HG03097 (cell line): ENCODE results near the gene ZNF101.

Experiments
- ATAC-seq: cut with Tn5 transposase; IDR thresholded peaks from one replicate; pipeline ENCODE4 v1.9.1; 2021; ENCODE audit not compliant: unreplicated experiment, low FRiP score

The ZNF101 gene

DNA sequence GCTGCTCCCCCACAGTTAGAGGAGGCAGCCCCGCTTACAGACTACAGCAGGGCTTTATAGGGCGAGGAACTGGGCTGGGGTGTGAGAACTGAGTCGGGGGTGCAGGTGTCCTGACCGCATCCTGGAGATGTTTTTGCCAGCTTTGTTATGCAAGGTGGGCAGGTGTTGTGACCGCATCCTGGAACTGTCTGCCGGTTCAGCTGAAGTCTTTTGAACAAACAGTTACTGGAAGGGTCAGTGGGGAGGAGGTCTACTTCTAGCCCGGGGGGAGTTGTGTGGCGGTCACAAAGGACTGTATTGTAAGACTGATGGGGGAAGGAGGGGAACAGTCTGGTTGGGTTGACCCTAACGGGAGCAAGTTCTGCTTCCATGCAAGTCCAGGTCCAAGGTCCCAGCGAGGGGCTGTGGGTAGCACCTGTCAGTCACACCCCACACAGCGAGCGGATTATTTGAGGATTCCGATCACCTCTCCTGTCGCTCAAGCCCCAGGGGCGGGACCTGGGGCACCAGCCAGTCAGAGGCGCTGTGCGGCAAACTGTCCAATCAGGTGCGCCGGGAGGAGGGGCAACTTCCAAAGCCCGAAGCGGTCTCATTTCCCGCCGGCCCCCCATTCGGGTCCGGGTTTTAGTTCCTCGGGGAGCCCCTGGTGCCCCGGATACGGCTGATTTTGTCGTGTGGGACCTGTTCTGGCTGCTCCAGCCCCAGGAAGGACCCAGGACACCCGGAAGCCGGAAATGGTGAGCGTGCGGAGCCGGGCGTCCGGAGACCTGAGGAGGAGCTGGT is at the start of gene ZNF101:
Gene ZNF101, plus strand, starts transcription at position 610 of the 783 bp plus-strand sequence. Its CDS starts 125 bp downstream, at position 735.
- ATAC-seq, result peak; percentile 65

DNA sequence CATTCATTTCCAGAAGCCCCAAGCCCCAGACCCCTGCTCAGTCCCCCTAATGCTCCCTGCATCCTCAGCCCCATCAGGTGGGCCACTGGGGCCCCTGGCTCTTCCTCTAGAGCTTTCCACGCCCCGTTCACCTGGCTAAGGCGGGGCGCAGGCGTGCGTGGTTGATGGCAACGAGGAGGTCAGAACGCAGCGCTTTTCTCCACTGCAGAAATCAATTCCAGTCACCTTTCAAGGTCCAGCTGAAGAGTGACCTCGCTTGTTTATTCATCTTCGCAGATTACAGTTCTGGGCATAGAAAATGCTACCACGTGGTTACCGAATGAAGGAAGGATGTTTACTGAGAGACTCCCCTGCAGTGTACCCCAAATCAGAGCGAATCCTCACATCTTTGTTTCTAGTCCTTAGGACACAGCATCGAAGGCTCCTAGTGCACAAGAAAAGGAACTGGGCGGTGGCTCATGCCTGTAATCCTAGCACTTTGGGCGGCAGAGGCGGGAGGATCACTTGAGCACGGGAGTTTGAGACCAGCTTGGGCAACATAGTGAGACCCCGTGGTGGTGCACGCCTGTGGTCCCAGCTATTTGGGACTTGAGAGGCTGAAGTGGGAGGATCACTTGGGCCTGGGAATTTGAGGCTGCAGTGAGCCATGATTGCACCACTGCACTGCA is 49.3 kb upstream of the ZNF101 start:
- ATAC-seq, result no peak

DNA sequence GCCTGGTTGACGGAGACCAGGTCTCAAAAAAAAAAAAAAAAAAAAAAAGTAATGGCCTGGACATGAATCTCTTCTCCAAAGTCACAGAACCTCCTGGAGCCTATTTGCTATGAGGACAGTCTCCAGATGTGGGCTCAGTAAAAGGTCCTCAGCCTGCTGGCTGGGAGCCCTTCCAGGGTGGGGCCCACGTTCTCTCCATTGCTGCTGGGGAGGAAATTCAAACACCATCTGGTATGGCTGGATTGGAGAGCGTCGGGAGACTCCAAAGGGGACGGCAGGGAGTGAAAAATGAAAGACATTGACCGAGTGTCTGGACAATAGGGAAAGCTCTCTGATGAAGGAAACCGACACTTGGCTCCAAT is 48.8 kb upstream of the ZNF101 start:
- no peak for ATAC-seq

DNA sequence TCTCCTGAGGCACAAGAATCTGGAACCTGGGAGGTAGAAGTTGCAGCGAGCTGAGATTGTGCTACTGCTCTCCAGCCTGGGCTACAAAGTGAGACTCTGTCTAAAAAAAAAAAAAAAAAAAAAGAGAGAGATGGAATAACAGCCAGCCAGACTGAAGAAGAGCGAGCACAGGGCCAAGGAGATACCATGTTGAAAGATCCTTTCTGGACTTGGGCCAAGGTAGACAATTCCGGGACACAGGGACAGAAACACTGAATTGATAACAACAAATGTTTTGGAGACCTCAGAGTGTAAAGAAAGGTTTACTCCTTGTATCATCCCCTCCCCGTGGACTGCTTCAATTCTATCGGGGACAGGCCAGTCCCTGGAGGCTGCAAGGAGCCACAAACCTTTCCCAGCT is 45.3 kb upstream of the ZNF101 start:
- ATAC-seq, result no peak

DNA sequence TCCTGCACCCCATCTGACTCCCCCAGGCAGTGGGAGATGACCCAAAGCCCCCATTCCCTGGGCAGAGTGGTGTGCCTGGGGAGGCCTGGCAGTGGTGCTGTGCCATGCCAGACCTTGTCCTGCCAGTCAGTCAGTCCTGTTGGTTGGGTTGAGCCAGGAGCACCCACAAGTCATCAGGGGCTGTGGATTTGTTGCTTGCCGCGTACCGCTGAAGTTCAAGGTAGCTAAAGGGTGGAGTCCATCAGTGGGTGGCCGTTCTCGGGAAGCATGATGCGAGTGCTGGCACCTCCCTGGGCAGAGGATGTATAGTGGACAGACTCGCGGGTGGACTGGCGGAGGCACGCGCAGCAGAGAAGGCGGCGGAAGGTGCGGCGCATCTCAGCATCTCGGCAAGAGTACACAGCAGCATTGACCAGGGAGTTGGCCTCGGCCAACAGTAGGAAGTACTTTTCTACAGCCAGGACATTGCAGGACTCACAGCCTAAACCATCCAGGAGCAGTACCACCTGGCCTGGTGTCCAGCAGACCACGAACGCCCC is 44.5 kb upstream of the ZNF101 start:
- no peak for ATAC-seq

DNA sequence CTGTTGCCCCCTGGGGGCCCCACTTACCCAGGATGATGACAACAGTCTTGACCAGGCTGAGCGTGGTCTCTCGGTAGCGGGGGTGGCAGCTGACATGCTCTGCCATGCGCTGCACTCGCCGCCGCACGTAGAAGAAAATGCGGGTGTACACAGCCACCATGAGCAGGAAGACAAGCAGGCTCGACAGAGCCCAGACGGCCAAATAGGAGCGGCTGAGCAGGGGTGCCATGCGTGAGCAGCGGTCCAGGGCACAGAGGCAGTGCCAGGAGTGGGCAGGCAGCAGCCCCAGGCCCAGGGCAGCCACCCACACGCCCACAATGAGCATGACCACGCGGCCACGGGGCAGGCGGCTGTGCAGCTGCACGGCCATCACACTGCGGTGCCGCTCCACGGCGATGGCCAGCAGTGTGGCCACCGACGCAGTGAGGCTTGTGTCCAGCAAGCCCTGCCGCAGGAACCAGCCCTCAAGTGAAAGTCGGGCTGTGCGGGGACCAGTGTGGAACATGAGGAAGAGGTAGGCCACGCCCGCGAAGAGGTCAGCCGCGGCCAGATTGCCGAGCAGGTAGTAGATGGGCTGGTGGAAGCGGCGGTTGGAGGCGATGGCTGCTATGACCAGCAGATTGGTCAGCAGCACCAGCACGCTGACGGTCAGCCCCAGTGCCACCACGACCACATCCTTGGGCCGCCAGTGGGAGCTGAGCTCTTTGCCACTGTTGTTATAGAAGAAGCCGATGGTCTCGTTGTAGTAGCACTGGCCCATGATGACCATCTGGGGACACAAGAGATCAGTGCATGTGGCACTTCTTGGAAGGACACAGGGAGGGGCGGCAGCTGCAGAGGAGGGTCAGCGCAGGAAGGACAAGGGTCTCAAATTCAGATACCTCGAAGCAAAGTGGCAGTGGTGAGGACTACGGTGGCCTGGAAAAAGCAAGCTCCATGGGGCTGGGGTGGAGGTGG is 41.8 kb upstream of the ZNF101 start:
- ATAC-seq, result no peak

DNA sequence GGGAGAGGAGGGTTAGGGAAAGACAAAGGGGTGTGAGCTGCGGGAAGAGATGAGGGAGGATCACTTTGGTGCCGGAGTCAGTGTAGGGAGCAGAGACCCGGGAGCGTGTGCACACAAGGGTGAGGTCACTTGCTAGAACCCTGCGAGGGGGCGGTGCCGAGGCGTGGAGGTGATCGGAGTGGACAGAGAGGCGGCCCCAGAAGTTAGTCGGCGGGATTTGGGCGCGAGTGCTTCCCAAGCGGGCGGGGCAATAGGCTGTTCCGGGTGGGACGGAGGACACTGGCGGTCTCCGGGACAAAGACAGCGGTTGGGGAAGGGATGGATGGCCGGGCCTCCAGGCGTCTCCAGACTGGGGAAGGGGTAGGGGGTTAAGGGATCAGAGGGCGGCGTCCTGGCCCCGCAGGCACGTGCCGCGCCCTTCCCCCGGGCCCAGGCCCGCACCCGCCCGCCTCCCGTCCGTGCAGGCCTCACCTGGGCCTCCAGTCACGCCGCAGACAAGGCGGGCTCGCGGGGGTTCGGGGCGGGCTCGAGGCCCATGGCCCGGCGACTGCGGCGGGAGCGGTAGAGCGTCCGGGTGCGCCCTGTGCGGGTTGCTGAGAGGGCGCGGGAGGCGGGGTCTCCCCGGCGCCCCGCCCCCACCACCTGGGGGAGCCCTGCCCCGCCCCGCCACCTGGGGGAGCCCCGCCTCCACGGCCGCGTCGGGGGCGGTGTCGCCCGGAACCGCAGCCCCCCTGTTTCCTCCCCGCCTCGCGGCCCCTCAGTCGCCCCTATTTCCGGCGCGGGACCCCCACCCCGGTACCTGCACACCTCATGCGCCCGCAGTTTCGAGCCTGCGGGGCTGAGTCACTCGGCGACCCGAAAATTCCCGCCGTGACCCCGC is 40.8 kb upstream of the ZNF101 start, which contains the start of gene LPAR2:
Gene LPAR2, minus strand, starts transcription at position 600 of the 880 bp plus-strand sequence. CDS start 945 bp downstream, outside the sequence.
- no peak for ATAC-seq

DNA sequence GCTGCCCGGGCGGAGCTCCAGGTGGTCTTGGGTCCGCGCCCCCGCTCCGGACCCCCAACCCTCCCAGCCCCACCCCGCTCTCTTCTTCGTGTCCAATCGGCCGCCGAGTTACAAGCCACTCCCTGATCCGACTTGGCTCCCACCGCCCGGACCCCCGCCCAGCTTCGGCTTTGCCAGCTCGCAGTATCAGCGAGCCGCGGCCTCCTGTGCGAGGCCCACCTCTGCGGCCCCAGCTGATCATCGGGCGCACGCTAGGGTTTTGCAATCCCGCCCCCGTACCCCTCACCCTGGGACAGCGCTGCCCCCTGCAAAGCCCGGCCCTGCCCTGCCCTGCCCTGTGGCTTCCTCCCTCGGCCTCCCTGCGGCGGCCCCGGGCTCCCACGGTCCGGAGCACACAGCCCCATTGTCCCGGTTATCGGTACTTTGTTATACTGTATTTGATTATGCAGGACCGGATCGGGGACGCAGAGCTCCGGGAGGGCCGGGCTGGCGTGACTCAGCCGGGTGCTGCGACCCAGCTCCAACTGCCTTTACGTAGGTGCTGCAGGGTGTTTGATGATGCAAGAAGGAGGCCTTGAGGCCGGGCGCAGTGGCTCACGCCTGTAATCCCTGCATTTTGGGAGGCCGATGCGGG is 40.0 kb upstream of the ZNF101 start:
- ATAC-seq, result no peak

DNA sequence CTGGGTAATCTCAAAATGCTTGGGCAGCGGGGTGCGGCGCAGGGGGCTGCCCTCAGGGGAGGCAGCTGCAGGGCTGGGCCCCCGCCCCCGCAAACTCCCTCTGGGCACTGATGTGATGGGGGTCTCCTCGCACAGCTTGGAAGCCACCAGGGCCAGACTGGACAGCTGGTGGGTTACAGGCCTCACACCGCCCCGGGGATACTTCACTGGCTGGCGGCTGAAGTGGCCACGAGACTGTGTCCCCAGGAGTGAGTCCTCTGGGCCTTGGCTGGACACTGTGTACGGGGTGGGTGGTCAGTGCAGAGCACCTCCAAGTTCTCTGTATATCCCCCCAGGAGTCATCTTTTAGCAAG is 38.6 kb upstream of the ZNF101 start:
- no peak for ATAC-seq

DNA sequence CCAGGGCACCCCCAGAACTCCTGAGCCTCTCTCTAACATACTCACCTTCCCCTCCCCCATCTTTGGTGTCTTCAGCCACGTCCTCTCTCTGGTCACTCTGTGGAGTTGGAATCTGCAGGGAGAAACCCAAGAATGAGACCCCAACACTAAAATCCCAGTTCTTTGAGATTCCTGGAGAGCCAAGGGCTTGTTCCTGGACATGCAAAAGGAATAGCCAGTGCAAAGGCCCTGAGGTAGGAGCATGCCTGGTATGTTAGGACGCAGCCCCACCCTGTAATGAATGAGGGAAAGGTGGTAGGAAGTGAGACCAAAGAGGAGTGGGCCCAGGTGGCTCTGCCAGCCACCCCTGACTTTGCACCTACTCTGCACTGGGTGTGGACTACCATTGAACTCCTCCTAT is 38.2 kb upstream of the ZNF101 start:
- ATAC-seq, result no peak

DNA sequence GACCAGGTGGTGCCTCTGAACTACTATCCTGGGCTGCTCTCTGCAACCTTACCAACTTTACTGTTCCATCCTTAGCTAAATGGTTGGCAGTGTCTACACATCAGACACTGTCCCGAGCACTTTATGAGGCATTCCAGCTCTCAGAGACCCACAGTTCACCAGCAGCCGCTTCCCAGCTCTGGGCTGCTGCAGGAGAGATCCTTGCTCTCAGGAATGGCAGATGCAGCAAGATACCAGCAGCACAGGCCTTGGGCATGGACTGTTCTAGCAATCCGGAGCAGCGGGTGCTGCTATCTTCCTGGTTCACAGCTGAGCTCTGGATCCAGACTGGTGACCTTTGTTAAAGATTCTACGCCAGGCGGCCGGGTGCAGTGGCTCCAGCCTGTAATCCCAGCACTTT is 37.3 kb upstream of the ZNF101 start:
- no peak for ATAC-seq

DNA sequence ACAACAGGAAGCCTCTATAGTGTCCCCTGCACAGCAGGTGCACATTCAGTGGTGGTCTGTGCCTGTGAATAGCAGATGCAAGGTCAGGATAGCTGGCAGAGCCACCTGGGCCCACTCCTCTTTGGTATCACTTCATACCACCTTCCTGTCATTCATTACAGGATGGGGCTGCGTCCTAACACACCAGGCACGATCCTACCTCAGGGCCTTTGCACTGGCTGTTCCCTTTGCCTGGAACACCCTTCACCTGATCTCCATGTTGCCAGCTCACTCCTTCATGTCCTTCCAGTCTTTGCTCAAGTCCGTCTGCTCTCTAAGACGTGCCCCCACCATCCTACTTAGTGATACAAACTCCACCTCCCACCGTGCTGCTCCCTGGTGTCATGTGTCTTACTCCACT is 36.0 kb upstream of the ZNF101 start:
- ATAC-seq, result no peak

DNA sequence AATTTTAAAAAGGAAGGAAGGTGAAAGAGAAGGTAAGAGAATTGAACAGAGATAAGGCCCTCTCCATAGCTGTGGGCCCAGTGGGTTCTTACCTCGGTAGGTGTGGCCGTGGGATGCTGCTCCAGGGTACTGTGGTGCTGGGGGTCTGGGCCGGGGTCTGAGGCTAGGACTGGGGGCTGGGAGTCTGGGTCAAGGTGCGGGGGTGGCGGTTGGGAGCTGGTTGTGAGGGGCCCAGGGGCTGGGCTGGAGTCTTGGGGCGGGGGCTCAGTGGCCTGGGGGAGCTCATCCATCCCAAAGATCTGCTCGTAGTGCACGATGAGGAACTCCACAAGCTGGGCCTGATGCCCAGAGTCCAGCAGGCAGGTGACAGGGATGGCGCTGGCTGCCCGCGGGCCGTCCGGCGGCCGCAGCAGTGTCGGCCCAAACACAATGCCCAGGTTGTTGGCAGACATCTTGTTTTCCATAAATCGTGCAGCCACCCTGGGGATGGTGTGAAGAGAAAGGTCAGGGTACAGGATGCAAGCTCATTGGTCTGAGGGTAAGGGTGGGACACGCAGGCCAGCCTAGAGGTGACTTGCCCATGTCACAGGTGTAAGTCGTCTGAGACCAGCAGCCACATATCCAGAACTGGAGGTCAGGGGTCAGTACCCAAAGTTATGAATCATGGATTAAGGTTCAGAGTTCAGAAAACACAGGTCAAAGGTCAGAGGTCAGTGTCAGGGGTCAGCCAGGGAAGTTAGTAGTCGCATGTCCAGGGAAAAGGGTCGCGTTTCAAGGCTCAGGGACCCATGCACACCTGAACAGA is 34.7 kb upstream of the ZNF101 start:
- no peak for ATAC-seq

DNA sequence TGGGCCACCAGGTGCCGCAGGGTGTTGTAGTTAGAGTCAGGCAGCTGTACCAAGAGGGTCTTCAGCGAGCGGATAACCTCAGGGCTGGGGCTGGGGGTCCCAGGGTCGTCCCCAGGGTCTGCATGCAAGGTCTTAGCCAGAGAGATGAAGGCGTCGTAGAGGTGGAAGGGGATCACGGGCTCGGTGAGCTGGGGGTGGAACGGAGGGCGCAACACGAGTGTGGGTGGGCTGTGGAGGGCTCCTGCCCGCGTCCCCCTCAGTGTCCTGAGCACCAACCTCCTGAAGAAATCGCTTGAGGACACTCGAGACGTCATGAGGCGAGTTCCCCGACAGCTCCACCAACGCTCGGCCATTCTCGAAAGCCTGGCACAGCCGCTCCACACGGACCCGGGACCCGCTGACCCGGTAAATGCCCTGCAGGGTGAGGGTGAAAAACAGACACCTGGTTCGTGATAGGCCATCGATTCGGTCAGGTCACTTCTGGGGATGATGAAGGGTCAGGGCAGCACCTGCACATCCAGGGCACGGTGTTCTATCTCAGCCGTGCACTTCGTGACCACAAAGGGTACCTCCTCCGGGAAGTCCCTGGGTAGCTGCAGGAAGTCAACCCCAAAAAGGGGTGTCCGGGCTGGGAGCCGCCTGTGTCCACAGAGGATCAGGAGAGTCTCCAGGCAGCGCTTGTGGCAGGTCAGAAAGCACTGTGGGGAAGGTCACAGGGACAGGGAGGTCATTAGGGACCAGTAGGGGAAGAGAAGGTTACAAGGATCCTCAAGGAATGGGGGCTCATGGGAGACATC is 33.9 kb upstream of the ZNF101 start:
- ATAC-seq, result no peak

DNA sequence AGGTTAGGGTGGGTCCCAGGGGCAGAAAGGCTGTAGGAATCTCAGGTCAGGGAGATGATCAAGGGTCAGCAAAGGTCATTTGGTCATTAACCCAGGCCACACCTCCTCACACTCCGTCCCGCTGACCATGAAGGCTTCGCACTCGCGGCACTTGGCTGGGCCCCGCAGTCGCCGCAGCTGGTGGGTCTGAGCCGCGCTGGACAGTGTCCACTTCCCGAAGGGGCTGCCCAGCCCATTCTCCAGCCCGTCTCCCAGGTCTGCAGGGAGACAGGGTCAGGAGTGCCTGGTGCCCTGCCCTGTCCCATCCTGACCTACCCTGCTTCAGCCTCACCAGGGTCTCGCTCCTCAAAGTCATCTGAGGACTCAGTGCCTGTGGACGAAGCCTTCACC is 33.3 kb upstream of the ZNF101 start:
- ATAC-seq, result no peak

DNA sequence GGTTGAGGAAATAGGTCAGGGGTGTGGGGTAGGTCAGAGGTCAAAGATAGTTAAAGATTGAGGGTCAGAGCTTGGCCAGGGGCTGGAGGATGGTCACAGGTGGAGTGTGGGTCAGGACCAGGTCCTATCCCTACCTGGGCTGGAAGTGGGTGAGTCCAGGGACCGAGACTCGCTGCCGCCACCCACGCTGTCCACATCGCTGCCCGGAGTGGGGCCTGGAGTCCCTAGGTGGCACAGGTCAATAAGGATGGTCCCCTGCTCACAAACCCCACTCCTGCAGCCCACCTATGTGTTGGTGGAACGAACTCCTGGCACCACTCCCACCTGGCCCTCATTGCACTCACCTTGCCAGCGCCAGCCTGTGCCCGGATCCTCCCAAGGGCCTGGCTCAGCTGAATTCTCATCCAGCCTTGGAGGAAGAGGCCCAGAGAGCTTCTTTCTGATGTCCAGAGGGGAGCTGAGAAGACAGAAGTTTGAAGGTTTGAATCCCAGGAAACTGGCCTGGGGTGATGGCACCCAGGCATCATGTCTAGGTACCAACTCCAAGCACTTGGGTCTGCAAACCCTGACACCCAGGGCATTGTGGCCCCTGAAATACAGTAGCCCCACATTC is 32.0 kb upstream of the ZNF101 start:
- ATAC-seq, result no peak

DNA sequence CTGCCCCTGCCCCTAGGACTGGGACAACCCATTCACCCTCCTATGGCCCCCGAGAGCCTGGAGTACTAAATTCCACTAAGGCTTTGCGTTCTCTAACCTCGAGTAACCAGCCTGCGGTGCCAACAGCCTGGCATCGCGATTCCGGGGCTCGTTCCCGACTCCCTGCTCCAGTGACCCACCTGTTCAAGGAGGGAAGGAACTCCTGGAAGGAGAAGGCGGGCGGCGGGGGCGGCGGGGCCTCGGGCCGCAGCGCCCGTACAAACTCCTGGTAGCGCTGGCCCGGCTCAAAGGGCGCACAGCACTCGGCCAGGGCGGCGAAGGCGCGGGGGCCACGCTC is 31.5 kb upstream of the ZNF101 start:
- ATAC-seq, result no peak
